HG02610 (cell line): ENCODE data around the gene ITPR3.
"Not testable (repeated sequence)": the region's sequence is repeated elsewhere in the genome, so short reads cannot be mapped to it uniquely, and the experiment has no call there.

ENCODE experiments used
- ATAC-seq: cut with Tn5 transposase; IDR thresholded peaks from one replicate; pipeline ENCODE4 v1.9.1; 2021; ENCODE audit warnings: mild to moderate bottlenecking, moderate library complexity; ENCODE audit not compliant: unreplicated experiment

ITPR3 gene

GRCh38 chr6:33610779-33611732, 10.1 kb upstream of the ITPR3 start:
- ATAC-seq, result no peak

DNA sequence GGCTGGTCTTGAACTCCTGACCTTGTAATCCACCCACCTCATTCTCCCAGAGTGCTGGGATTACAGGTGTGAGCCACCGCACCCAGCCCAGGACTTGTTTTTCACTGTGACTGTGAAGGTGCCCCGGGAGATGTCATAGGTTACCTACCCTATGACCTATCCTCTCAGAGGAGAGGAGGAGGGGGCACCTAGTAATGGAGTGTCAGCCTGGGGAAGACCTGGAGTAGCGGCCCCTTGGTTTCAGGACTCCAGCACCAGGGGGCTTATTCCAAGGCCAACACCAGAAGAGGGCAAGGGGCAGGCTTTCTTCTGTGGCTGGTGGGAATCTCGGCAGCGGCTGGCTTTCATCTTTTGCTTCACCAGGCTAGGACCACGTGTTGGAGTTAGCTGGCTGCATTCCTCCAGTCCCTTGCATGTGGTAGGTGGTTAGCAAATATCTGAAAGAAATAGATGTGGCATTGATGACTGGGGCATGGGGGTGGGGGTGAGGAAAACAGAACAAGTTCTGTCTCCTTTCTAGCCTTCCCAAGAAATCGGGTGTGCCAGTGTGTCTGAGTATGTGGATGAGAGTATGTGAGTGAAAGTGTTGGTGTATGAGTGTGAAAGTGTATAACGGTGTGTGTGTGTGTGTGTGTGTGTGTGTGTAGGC, 7.9 kb upstream of the ITPR3 start:
- ATAC-seq, result no peak

GRCh38 chr6:33613795-33614168, 7.3 kb upstream of the ITPR3 start:
- no peak for ATAC-seq

DNA sequence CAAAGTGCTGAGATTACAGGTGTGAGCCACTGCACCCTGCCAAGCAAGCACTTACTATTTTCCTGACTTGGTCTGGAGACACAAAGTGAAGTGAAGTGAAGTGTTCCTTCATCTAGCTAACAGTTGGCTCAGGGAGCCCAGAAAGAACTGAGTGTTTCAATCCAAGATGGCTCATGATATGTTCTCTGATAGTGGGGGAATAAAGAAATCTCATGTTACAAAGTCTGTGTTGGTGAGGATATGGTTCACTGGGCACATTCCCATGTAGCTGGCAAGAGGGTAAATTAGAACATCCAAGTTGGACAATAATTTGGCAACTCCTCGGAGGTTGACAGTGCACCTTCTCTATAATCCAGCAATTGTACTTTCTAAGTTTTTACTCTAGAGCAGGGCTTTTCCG, 5.0 kb upstream of the ITPR3 start:
- no peak for ATAC-seq

- no peak for ATAC-seq
These were observed 4.2 kb upstream of the ITPR3 start for GRCh38 chr6:33616913-33617312.

- no peak for ATAC-seq
These were observed 1.8 kb upstream of the ITPR3 start for GRCh38 chr6:33619166-33619840.

GRCh38 chr6:33620158-33620855, 815 bp upstream of the ITPR3 start:
- no peak for ATAC-seq

GRCh38 chr6:33621711-33622388, 728 bp downstream of the ITPR3 start:
- ATAC-seq, result peak; percentile 18

GRCh38 chr6:33622456-33623431, 1.6 kb downstream of the ITPR3 start:
- no peak for ATAC-seq

DNA sequence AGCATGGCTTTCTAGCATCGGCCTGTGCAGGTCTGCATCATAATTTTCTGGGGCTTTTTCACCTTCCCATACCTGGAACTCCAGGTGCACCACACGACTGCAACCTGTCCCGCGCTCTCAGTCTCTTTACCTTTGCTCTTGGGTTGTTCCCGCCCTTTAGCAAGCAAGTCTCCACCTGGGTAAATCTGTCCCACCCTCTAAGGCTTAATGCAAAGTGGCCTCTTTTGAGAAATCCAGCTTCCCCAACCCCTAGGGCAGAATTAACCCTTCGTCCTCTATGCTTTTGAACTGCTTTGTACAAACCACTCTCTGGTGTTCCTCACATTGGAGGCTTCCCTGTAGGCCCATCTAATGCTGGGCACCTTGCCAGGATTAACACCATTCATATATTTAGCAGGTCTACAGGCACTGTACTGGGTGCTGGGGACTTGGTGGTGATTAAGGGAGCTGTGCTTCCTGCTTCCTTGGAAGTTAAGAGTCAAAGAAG, 2.8 kb downstream of the ITPR3 start:
- ATAC-seq, result no peak

DNA sequence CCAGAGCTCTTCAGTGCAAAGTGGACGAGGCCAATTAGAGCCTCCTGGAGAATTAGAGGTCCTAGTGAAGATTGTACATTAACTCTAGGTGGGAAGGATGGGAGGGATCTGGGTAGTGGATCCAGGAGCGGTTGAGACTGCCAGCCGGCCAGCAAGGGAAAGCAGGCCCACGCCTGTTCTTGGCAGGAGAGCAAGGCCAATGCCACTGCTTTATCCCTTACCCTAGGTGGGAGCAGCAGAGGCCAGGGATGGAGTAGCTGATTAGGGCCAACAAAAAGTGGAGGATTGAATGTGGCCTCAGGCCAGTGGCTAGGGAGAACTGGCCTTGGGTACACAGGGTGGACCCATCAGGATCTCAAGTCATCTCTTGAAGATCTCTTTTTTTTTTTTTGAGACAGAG, 3.7 kb downstream of the ITPR3 start:
- ATAC-seq, result no peak

- no peak for ATAC-seq
These were observed 6.8 kb downstream of the ITPR3 start for GRCh38 chr6:33627876-33628275.

- no peak for ATAC-seq
These were observed 7.4 kb downstream of the ITPR3 start for GRCh38 chr6:33628401-33628964.

DNA sequence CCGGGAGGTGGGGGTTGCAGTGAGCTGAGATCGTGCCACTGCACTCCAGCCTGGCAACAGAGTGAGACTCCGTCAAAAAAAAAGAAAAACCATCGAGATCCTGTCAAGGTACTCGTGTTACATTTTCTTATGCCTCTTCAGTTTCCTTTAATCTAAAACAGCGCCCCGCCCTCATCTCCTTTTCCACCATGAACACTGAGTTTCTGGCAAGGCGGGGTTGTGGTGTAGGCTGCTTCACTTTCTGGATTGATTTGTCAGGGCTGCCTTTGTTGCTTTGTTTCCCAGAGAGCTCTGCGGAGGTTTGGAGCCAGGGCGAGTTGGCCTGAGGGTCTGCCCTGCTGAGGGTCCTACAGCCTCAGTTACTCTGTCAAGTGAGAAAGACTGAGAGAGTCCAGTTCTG, 8.9 kb downstream of the ITPR3 start:
- no peak for ATAC-seq

GRCh38 chr6:33631521-33631920, 10.4 kb downstream of the ITPR3 start:
- ATAC-seq, result not testable (repeated sequence)

DNA sequence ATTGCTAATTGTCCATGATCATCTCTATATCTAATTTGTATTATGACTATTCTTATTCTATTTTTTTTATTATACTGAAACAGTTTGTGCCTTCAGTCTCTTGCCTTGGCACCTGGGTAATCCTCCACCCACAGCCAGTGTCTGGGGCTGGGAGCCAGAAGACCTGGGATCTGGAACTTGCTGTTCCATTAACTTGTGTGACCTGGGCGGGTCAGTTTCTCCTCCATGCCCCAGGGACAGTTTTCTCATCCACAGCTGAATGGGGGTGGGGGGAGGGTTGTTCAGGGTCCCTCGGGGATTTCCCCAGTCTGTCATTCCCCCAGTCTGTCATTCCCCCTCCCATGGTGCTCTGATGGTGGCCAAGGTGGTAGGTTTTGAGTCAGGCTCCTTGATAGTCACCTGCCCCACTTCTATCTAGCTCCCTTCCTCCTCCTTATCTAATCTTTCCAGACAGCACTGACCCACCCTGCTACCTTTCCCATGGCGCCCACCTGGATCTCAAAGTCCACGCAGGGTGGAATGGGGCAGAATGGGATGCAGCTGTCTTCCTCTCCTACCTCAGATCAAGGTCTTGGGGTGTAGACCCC, 10.9 kb downstream of the ITPR3 start:
- no peak for ATAC-seq

DNA sequence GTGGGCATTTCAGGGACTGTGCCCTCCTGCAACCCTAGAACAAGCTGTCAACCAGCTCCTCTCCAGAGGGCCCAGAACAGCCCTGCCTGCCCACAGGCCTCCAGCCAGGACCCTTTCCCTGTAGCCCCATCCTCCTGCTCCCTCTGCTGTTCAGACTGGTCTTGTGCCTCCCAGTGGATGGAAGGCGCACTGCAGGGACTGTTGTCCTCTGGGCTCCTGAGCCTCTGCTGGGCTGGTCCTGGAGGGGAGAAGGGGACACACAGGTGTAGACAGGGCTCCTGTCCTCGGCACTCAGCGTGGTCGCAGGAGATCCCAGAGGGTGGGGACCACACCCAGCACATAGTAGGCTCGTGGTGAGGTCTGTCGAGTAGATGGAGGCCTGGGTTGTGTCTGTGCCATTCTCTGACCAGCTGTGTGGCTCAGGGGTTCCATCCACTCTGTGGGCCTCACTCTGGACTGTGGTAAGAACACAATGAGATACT, 11.5 kb downstream of the ITPR3 start:
- no peak for ATAC-seq

DNA sequence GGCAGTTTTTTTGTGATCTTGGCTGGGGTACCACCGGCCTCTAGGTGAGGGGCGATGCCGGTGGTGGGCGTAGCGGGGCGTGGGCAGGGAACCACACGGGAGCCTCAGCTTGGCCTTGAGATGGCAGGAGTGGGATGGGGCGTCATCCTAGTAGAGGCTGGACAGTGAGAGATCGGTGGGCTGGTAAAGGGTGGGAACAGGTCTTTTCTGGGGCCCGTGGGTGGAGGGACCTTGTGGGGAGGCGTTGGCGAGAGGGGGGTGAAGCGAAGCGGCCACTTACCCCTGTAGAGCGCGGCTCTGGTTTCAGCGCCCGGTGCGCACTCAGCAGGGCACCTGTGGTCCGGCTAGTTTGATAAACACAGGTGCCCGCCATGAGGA, 12.0 kb downstream of the ITPR3 start:
- no peak for ATAC-seq
